22Rv1 (cell line): Measurements from ENCODE around the gene IGF1.

Experiments
- CTCF ChIP-seq: fragments of 450-650 bp; IDR thresholded peaks from 2 replicates; pipeline ENCODE4 v1.5.1; 2017; ENCODE audit warnings: mild to moderate bottlenecking
- ZFX ChIP-seq: fragments of 450-650 bp; IDR thresholded peaks from 2 replicates; pipeline ENCODE4 v1.6.1; 2017; ENCODE audit warnings: antibody characterized with exemption, borderline replicate concordance

DNA sequence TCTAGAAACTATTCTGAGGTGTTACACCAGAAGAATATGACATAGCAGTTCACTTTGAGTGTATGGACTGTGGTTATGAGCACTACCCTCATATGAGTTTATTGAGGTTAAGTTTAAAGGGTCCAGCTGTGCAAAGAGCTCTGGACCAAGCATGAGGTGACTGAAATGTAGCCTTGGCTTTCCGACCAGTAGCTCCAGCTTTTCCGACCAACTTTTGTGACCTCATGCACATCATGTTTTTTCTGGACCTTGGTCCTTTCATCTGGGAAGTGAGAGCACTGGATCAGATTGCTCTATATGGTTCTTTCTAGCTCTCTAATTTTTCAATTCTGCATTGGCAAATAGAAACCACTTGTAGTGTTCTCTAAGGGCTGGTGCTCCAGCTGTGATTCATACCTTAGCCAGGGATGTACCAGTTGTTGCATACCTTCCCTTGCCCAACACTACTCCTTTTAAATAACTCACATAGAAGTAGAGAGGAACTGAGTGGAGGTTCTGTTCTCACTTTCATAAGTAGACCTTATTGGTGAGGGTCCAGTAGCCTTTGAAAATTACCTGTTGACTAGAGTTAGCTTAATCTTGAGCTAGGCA is 16.6 kb downstream of the IGF1 start:
- TF ChIP-seq CTCF (no peak), ZFX (no peak)
